ENCODE data around the gene PPP1R1B. TPM values are rescaled to one million over a fixed set of nuclear protein-coding genes. Genes with fewer than 3 reads are reported as not detected.

PPP1R1B gene
- total RNA-seq, 1 donor from 2014 or later, result not detected

GRCh38 chr17:39670746-39671145 is 44.0 kb downstream of the PPP1R1B start:
- Mint-ChIP-seq H3K4me1 (peaks cover 11% of the 10 kb centered on the region), H3K4me3 (no peak overlapping the region), H3K36me3 (no peaks in the 10 kb centered on the region), H3K27ac (no peak overlapping the region), H3K27me3 (ENCODE audit: insufficient read depth, low read depth) (peaks cover 27% of the 10 kb centered on the region), H3K9me3 (no peaks in the 10 kb centered on the region)
- no peak overlapping the region for H3K4me3 ChIP-seq
- no peak overlapping the region for H3K4me2 ChIP-seq
- no peak overlapping the region for H2AFZ ChIP-seq (replicated peaks)
- peaks cover 17% of the 10 kb centered on the region for H3F3A ChIP-seq (ENCODE audit: low read depth)
- H3K79me2 ChIP-seq (ENCODE audit: low read depth), result no peaks in the 10 kb centered on the region
- DNase-seq (ENCODE audit: low spot score), result no peak
- no peak overlapping the region for H3K9ac ChIP-seq
- peaks cover 17% of the 10 kb centered on the region for H3K4me1 ChIP-seq
- TF ChIP-seq EZH2phosphoT487 (IDR thresholded peaks at IDR 0.05), result no peak
- no peak for TF ChIP-seq EZH2 (IDR thresholded peaks at IDR 0.05)
- no peak for TF ChIP-seq CTCF (IDR thresholded peaks at IDR 0.05)
- H3K27me3 ChIP-seq, result peaks cover 59% of the 10 kb centered on the region
- no peaks in the 10 kb centered on the region for H3K9me3 ChIP-seq (ENCODE audit: low read depth)
- no peaks in the 10 kb centered on the region for H3K36me3 ChIP-seq
- peaks cover 8% of the 10 kb centered on the region for H4K20me1 ChIP-seq (ENCODE audit: low read depth)
- no peak overlapping the region for H3K27ac ChIP-seq

GRCh38 chr17:39671651-39672521 is 45.1 kb downstream of the PPP1R1B start:
- no peak overlapping the region for H3K27ac ChIP-seq
- no peaks in the 10 kb centered on the region for H3K36me3 Mint-ChIP-seq
- H3K4me1 ChIP-seq, result peaks cover 9% of the 10 kb centered on the region
- no peaks in the 10 kb centered on the region for H3K36me3 ChIP-seq
- no peak overlapping the region for H3K9ac ChIP-seq
- H3K27me3 ChIP-seq, result peaks cover 47% of the 10 kb centered on the region
- no peaks in the 10 kb centered on the region for H3K9me3 Mint-ChIP-seq
- H3K9me3 ChIP-seq (ENCODE audit: low read depth), result no peaks in the 10 kb centered on the region
- H4K20me1 ChIP-seq (ENCODE audit: low read depth), result no peaks in the 10 kb centered on the region
- H3K4me2 ChIP-seq, result no peak overlapping the region
- no peaks in the 10 kb centered on the region for H3K79me2 ChIP-seq (ENCODE audit: low read depth)
- H3F3A ChIP-seq (ENCODE audit: low read depth), result peaks cover 14% of the 10 kb centered on the region
- H2AFZ ChIP-seq (replicated peaks), result no peak overlapping the region
- no peak overlapping the region for H3K4me3 ChIP-seq
- peaks cover 8% of the 10 kb centered on the region for H3K4me1 Mint-ChIP-seq
- peak overlapping the region; percentile 33 for H3K27ac Mint-ChIP-seq
- peak; percentile 79 for DNase-seq (ENCODE audit: low spot score)
- H3K27me3 Mint-ChIP-seq (ENCODE audit: insufficient read depth, low read depth), result peaks cover 22% of the 10 kb centered on the region
- H3K4me3 Mint-ChIP-seq, result peak overlapping the region; percentile 46
- no peak for TF ChIP-seq EZH2phosphoT487 (IDR thresholded peaks at IDR 0.05)
- TF ChIP-seq EZH2 (IDR thresholded peaks at IDR 0.05), result no peak
- peak; percentile 74 for TF ChIP-seq CTCF (IDR thresholded peaks at IDR 0.05)

GRCh38 chr17:39672522-39673334 is 46.0 kb downstream of the PPP1R1B start:
- H3F3A ChIP-seq (ENCODE audit: low read depth), result peaks cover 10% of the 10 kb centered on the region
- H3K27me3 Mint-ChIP-seq (ENCODE audit: insufficient read depth, low read depth), result peaks cover 19% of the 10 kb centered on the region
- no peak overlapping the region for H3K4me3 ChIP-seq
- H4K20me1 ChIP-seq (ENCODE audit: low read depth), result no peaks in the 10 kb centered on the region
- TF ChIP-seq CTCF (IDR thresholded peaks at IDR 0.05) (no peak), EZH2 (IDR thresholded peaks at IDR 0.05) (no peak), EZH2phosphoT487 (IDR thresholded peaks at IDR 0.05) (no peak)
- H3K4me2 ChIP-seq, result no peak overlapping the region
- no peaks in the 10 kb centered on the region for H3K9me3 ChIP-seq (ENCODE audit: low read depth)
- H3K4me1 ChIP-seq, result peaks cover 6% of the 10 kb centered on the region
- H3K79me2 ChIP-seq (ENCODE audit: low read depth), result no peaks in the 10 kb centered on the region
- no peak overlapping the region for H3K9ac ChIP-seq
- no peaks in the 10 kb centered on the region for H3K9me3 Mint-ChIP-seq
- no peak overlapping the region for H3K27ac Mint-ChIP-seq
- H3K36me3 Mint-ChIP-seq, result no peaks in the 10 kb centered on the region
- H2AFZ ChIP-seq (replicated peaks), result no peak overlapping the region
- peaks cover 39% of the 10 kb centered on the region for H3K27me3 ChIP-seq
- no peak for DNase-seq (ENCODE audit: low spot score)
- no peaks in the 10 kb centered on the region for H3K36me3 ChIP-seq
- no peak overlapping the region for H3K27ac ChIP-seq
- peaks cover 6% of the 10 kb centered on the region for H3K4me1 Mint-ChIP-seq
- peak overlapping the region; percentile 31 for H3K4me3 Mint-ChIP-seq
